Fibroblast of skin of back (primary cell): ENCODE measurements around the gene ATP6V0A4.
A peak's percentile ranks its signal among the peaks of the same experiment; 100 is the strongest.
"Not testable (repeated sequence)": the region's sequence is repeated elsewhere in the genome, so short reads cannot be mapped to it uniquely, and the experiment has no call there.

Source experiments
- DNase-seq: peaks from one replicate; pipeline ENCODE4 v3.0.0-alpha.2; 2013

ATP6V0A4 gene

GRCh38 chr7:138750473-138750872, 47.5 kb downstream of the ATP6V0A4 start:
- DNase-seq = no peak

DNA sequence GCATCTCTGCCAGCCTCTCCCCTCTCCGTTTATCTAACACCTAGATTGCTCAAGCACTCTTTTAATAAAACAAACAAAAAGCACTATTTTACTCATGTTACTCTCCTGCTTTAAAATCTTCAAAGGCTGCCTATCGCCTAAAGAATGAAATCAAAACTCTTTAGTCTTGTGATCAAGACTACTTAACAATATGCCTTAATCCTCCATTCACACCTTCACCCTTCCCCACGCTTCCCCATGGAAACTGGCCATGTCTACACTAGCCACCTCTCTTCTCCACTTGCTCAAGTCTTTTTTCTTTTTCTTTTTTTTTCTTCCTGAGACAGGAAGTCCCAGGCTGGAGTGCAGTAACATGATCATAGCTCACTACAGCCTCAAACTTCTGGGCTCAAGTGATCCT, 48.0 kb downstream of the ATP6V0A4 start:
- no peak for DNase-seq

GRCh38 chr7:138748666-138749065, 49.3 kb downstream of the ATP6V0A4 start:
- DNase-seq = no peak

- no peak for DNase-seq
Measured at GRCh38 chr7:138746073-138746472, 51.9 kb downstream of the ATP6V0A4 start.

GRCh38 chr7:138745189-138745588, 52.8 kb downstream of the ATP6V0A4 start:
- no peak for DNase-seq

DNA sequence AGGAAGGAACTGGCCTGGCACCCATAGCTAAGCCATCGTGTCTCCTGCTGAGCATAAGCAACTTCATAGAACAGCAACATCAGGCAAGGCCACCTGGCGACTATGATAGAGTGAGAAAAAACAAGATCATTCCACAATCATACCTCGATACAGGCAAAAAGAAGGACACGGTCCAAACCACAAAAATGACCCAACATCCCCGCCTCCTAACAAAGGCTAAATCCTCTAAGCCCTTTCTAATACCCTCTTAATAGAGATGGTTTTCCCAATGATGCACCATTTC, 56.6 kb downstream of the ATP6V0A4 start:
- DNase-seq = no peak

GRCh38 chr7:138739859-138740258, 58.1 kb downstream of the ATP6V0A4 start:
- DNase-seq = no peak

GRCh38 chr7:138738551-138739335, 59.3 kb downstream of the ATP6V0A4 start:
- DNase-seq = peak; percentile 73

- no peak for DNase-seq
Measured at GRCh38 chr7:138738114-138738513, 59.9 kb downstream of the ATP6V0A4 start.

GRCh38 chr7:138735399-138735798, 62.6 kb downstream of the ATP6V0A4 start:
- no peak for DNase-seq

DNA sequence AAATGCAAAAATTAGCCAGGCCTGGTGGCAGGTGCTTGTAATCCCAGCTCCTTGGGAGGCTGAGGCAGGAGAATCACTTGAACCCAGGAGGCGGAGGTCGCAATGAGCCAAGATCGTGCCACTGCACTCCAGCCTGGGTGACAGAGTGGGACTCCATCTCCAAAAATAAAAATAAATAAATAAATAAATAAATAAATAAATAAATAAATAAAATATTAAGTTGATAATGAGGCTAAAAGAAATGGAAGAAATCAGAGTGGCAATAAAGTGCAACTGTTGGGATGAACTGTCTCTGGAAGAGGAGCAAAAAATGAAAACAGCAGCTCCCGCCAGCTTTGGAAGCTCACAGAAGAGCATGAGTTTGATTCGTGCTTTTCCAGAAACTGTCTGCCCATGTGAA, 66.3 kb downstream of the ATP6V0A4 start:
- DNase-seq = not testable (repeated sequence)

- DNase-seq = no peak
Measured at GRCh38 chr7:138729444-138729843, 68.6 kb downstream of the ATP6V0A4 start.

- no peak for DNase-seq
Measured at GRCh38 chr7:138727336-138728099, 70.5 kb downstream of the ATP6V0A4 start.

DNA sequence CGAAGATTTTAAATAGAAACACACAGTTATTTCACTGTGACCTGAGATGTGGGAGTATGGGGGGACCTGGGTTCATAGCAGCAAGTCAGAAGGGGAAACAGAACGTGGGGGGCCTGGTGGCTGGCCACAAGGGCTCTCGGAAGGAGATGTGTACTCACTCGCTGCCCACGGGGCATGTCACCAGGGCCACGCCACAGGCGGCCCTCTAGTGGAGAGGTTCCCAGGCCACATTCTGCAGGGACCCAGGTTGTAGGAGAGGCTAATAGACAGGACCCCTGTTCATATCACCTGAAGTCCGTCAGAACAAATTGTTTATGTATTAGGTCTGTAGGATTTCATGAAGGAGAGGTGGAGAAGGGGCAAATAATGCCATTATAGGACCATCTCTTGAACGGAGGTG, 71.7 kb downstream of the ATP6V0A4 start:
- no peak for DNase-seq

GRCh38 chr7:138720286-138720685, 77.7 kb downstream of the ATP6V0A4 start:
- no peak for DNase-seq

- no peak for DNase-seq
Measured at GRCh38 chr7:138716889-138717288, 81.1 kb downstream of the ATP6V0A4 start.

- DNase-seq = no peak
Measured at GRCh38 chr7:138713191-138713590, 84.8 kb downstream of the ATP6V0A4 start.

- DNase-seq = no peak
Measured at GRCh38 chr7:138712652-138713051, 85.3 kb downstream of the ATP6V0A4 start.

GRCh38 chr7:138710536-138711385, 87.2 kb downstream of the ATP6V0A4 start:
- DNase-seq = no peak

DNA sequence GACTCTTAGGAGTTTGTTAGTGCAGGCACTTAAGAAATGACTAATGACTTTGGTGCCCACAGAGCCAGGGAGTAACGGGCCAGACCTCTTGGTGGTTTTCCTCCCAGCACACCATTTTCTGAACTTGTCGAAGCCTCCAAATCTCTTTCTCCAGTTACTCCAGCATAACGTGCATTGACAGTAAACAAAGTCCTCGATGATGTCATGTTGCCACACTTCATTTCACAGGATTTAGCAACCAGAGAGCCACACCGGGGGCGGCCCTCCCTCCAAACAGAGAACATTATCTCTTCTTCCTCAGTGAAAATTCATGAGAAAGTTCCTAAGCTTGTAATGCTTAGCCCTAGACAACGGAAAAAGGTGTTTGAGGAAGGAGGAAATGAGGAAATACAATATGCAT, 92.8 kb downstream of the ATP6V0A4 start:
- DNase-seq = no peak

DNA sequence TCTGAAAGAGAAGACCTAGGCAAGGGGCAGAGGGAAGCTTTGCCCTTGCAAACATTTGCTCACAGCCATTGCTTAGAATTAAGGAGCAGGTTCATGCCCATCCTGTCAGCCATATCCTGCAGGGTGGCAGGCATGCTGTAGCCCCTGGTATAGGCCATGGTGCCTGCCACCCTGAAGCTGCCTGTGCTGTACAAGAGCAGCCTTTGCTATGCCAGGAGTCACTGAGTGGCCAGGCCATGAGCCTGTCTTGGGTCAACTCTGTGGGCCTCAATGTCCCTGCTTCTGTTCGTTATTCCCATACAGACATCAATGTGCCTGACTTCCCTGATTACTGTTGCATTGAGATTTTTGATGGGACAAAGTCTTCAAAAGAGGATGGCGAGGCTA, 96.5 kb downstream of the ATP6V0A4 start:
- no peak for DNase-seq

GRCh38 chr7:138700857-138701536, 97.0 kb downstream of the ATP6V0A4 start, which contains the start of gene SVOPL:
TSS of gene SVOPL (minus strand) at chr7:138701362. CDS start at chr7:138679045, 22,317 bp downstream.
- no peak for DNase-seq

- DNase-seq = no peak
Measured at GRCh38 chr7:138699661-138700060, 98.3 kb downstream of the ATP6V0A4 start.
